Effector memory CD4-positive, alpha-beta T cell (primary cell): Measurements from ENCODE around the gene SNHG17.
"Not testable (repeated sequence)": the region's sequence is repeated elsewhere in the genome, so short reads cannot be mapped to it uniquely, and the experiment has no call there.

Experiments used
- DNase-seq, 3 donors: peaks; one replicate each; pipeline ENCODE4 v3.0.0-alpha.2; 2020
- H3K27ac ChIP-seq: 2 replicates; pipeline ENCODE4 v1.7.0; 2013; ENCODE audit warnings: mild to moderate bottlenecking, low read length, moderate library complexity; ENCODE audit not compliant: insufficient read depth, poor library complexity, severe bottlenecking
- H3K27me3 ChIP-seq: replicated peaks from 2 replicates; pipeline ENCODE4 v1.7.0; 2013; ENCODE audit warnings: mild to moderate bottlenecking, low read length; ENCODE audit not compliant: insufficient read depth, control insufficient read depth, poor library complexity, severe bottlenecking
- H3K36me3 ChIP-seq: 2 replicates; pipeline ENCODE4 v1.7.0; 2013; ENCODE audit warnings: mild to moderate bottlenecking, low read length, moderate library complexity; ENCODE audit not compliant: control insufficient read depth, insufficient read depth
- H3K4me1 ChIP-seq: 2 replicates; pipeline ENCODE4 v1.7.0; 2013; ENCODE audit warnings: low read length, mild to moderate bottlenecking; ENCODE audit not compliant: control insufficient read depth, insufficient read depth, poor library complexity, severe bottlenecking
- H3K4me3 ChIP-seq: 2 replicates; pipeline ENCODE4 v1.7.0; 2013; ENCODE audit warnings: low read length, low read depth, mild to moderate bottlenecking; ENCODE audit not compliant: insufficient read depth, poor library complexity, severe bottlenecking
- H3K9me3 ChIP-seq: 2 replicates; pipeline ENCODE4 v1.7.0; 2013; ENCODE audit warnings: mild to moderate bottlenecking, low read length, moderate library complexity; ENCODE audit not compliant: control insufficient read depth

The SNHG17 gene

GRCh38 chr20:38402816-38403215 is 32.3 kb downstream of the SNHG17 start:
- no peaks in the 10 kb centered on the region for H3K36me3 ChIP-seq
- no peaks in the 10 kb centered on the region for H3K4me1 ChIP-seq
- H3K9me3 ChIP-seq: no peaks in the 10 kb centered on the region
- no peak overlapping the region for H3K27ac ChIP-seq
- DNase-seq: no peak
- no peak overlapping the region for H3K4me3 ChIP-seq
- H3K27me3 ChIP-seq: no peaks in the 10 kb centered on the region

- no peak for DNase-seq
- Histone ChIP-seq H3K9me3 (no peaks in the 10 kb centered on the region), H3K27ac (no peak overlapping the region), H3K27me3 (no peaks in the 10 kb centered on the region), H3K4me3 (no peak overlapping the region), H3K36me3 (no peaks in the 10 kb centered on the region), H3K4me1 (no peaks in the 10 kb centered on the region)
Observed at GRCh38 chr20:38402089-38402488, 33.0 kb downstream of the SNHG17 start.

DNA sequence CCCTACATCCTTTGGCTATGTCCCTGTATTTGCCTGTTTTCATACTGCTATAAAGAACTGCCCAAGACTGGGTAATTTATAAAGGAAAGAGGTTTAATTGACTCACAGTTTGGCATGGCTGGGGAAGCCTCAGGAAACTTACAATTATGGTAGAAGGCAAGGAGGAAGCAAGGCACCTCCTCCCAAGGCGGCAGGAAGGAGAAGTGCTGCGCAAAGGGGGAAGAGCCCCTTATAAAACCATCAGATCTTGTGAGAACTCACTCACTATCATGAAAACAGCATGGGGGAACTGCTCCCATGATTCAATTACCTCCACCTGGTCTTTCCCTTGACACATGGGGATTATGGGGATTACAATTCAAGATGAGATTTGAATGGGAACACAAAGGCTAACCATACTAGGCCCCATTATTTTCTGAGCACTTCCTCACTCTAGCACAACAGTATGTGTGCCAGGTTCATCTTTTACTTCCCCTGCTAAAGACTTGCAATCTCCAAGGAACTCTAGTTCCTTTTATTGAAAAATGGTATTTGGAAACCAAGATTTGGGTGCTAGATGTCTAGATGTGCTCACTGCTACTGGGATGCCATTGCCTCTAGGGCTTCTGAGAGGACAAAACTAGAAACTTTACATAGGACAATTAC is 39.3 kb downstream of the SNHG17 start:
- not testable (repeated sequence) for H3K27ac ChIP-seq, H3K4me1 ChIP-seq, H3K4me3 ChIP-seq, DNase-seq, H3K36me3 ChIP-seq, H3K9me3 ChIP-seq, H3K27me3 ChIP-seq

DNA sequence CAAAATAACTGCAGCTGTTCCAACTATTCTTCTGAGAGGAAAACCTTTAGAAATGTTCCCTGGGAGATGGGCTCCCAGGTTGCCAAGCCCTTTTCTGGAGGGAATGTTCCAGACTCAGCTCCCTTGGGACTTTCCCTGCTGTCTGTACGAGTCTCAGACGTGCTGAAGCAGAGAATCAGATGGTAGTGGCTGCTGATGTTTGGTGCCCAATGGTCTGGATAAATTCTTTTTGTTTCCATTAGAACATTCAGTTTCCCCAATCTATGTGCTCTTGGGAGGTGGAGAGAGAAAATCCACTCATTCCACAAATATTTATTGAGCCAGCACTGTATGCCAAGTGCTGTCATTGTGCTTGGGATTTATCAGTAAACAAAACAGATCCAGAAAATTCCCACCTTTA is 40.0 kb downstream of the SNHG17 start:
- DNase-seq: no peak
- Histone ChIP-seq H3K9me3 (no peaks in the 10 kb centered on the region), H3K4me3 (no peak overlapping the region), H3K27me3 (no peaks in the 10 kb centered on the region), H3K27ac (no peak overlapping the region), H3K36me3 (no peaks in the 10 kb centered on the region), H3K4me1 (no peaks in the 10 kb centered on the region)

DNA sequence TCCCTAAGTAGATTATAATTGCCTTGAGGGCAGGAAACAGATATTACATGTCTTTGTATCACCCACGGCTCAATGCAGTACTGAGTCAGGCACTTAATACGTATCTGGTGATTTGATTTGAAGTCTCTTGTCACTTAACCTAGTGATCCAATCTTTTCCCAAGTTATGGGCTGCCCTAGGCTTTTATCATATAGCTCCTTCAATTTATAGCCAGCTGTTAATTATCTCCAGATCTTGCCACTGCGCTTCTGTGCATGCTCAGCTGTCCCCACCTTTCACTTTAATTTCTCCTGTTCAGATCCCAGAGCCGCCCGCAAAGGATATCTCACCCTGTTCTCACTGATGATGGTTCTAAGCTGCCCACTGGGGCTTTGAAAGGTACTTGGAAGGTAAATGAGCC is 41.9 kb downstream of the SNHG17 start:
- DNase-seq: no peak
- no peak overlapping the region for H3K4me3 ChIP-seq
- H3K27me3 ChIP-seq: no peaks in the 10 kb centered on the region
- no peak overlapping the region for H3K27ac ChIP-seq
- no peaks in the 10 kb centered on the region for H3K4me1 ChIP-seq
- H3K9me3 ChIP-seq: no peaks in the 10 kb centered on the region
- H3K36me3 ChIP-seq: no peaks in the 10 kb centered on the region

DNA sequence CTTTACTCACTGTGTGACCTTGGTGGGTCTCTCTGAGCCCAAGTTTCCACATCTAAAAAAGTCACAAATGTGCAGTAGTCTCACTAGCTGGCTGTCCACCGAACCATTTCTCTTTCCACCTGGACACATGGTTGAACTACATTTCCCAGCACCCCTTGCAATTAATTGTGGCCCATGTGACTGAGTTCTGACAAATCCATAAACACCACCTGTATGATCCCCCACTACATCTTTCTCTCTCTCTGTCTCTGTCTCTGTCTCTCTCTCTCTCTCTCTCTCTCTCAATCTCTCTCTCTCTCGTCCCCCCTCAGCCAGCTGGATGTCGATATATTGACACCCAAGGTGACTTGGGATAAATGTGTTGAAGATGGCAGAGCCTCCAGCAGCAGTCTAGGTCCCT is 42.8 kb downstream of the SNHG17 start:
- Histone ChIP-seq H3K27ac (no peak overlapping the region), H3K9me3 (no peaks in the 10 kb centered on the region), H3K27me3 (no peaks in the 10 kb centered on the region), H3K4me3 (no peak overlapping the region), H3K36me3 (no peaks in the 10 kb centered on the region), H3K4me1 (no peaks in the 10 kb centered on the region)
- no peak for DNase-seq

DNA sequence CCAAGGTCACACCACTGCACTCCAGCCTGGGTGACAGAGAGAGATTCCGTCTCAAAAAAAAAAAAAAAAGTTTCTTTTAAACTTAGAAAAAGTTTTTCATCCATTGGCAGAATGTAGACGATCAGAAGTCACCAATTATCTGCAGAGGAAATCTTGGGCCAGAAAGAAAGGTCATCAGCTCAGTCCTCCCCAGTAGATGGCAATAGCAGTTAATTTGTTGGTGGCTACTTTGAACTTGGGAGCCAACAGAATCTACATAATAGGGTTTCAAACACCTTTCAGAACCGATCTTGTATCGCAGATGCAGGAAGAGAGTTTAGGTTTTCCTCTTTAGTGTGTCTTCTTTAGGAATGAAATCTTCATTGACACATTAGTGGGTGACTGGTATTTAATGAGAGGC is 47.2 kb downstream of the SNHG17 start:
- H3K9me3 ChIP-seq: no peaks in the 10 kb centered on the region
- no peak overlapping the region for H3K27ac ChIP-seq
- peaks cover 7% of the 10 kb centered on the region for H3K27me3 ChIP-seq
- H3K36me3 ChIP-seq: no peaks in the 10 kb centered on the region
- H3K4me1 ChIP-seq: no peaks in the 10 kb centered on the region
- no peak overlapping the region for H3K4me3 ChIP-seq
- no peak for DNase-seq

DNA sequence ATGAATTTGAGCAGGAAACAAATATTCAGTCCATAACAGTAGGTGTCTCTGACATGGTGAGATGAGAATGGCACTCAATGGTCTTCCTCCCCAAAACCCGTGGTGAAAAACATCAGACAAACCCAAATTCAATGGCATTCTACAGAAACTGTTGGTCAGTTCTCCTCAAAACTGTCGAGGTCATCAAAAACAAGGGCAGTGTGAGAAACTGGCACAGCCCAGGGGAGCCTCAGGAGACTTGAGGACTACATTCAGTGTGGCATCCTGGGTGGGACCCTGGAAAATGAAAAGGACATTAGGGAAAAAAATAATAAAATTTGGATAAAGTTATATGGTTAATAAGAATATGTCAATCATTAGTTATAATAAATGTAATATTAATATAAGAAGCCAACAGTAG is 48.3 kb downstream of the SNHG17 start:
- no peak for DNase-seq
- Histone ChIP-seq H3K36me3 (no peaks in the 10 kb centered on the region), H3K27ac (no peak overlapping the region), H3K9me3 (no peaks in the 10 kb centered on the region), H3K4me3 (no peak overlapping the region), H3K4me1 (no peaks in the 10 kb centered on the region), H3K27me3 (peaks cover 12% of the 10 kb centered on the region)

DNA sequence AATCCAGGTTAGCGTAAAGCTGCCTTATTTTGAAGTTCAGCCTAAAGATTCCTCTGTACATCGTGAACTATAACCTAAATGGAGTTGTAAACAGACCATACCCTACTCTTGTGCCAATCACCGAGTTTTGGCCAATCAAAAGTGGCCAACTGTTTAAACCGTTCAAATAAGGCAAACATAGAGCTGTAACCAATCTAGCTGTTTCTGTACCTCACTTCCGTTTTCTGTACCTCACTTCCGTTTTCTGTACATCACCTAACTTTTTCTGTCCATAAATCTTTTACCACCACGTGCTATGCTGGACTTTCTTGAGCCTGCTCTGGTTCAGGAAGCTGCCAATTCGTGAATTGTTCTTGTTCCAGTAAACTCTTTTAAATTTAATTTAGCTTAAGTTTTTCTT is 49.1 kb downstream of the SNHG17 start:
- no peak overlapping the region for H3K27ac ChIP-seq
- no peaks in the 10 kb centered on the region for H3K9me3 ChIP-seq
- H3K36me3 ChIP-seq: no peaks in the 10 kb centered on the region
- no peak for DNase-seq
- peaks cover 12% of the 10 kb centered on the region for H3K27me3 ChIP-seq
- H3K4me1 ChIP-seq: no peaks in the 10 kb centered on the region
- no peak overlapping the region for H3K4me3 ChIP-seq

DNA sequence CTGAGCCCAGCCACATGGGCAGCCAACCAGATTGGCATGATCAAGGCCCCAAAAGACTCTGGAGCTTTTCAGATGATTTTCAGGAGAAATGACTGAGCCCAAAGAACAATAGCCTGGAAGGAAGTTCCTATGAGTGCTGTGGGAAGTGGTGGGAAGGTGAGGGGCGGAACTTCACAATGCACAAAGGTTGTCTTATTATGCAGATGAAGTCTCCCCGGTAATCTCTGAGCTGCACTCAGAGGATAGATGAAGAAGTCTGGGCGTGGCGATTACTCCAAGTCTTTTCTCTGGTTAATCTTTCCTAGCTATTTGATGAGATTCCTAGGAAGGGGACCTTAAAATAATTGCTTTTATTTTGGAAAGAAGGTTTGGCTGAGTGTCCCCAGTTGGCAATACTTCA is 52.0 kb downstream of the SNHG17 start:
- no peak for DNase-seq
- no peaks in the 10 kb centered on the region for H3K4me1 ChIP-seq
- no peaks in the 10 kb centered on the region for H3K36me3 ChIP-seq
- no peak overlapping the region for H3K4me3 ChIP-seq
- no peaks in the 10 kb centered on the region for H3K9me3 ChIP-seq
- H3K27ac ChIP-seq: no peak overlapping the region
- H3K27me3 ChIP-seq: peaks cover 12% of the 10 kb centered on the region
